ENCODE measurements around the gene RABGAP1L. TPM values are rescaled to one million over a fixed set of nuclear protein-coding genes. Genes with fewer than 3 reads are reported as not detected.
A peak's percentile ranks its signal among the peaks of the same experiment; 100 is the strongest.

Gene RABGAP1L
- total and polyA plus RNA-seq, 4 donors: 4.8 to 53.5 (median 18.8) TPM

DNA sequence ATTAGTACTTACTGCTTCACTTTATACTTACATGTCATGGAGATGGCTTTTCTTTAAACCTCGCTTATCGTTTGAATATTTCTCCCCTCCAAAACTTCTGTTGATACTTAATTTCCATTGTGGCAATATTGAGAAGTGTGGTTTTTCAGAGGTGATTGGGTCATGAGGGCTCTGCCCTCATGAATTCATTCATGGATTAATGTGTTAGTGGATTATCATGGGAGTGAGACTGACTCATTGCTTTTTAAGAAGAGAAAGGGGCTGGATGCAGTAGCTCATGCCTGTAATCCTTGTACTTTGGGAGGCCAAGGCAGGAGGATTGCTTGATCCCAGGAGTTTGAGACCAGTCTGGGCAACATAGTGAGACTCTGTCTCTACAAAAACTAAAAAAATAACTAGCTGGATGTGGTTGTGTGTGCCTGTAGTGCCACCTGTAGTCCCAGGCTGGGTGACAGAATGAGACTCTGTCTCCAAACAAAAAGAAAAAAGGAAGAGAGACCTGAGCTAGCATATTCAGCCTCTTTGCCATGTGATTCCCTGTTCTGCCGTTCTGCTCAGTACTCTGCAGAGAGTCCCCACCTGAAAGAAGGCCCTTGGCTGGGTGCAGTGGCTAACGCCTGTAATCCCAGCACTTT is 30.2 kb downstream of the RABGAP1L start:
- Histone ChIP-seq H3K4me3 (ENCODE audit: low read depth in 1 of 3, low read length in 3 of 3) (no peak overlapping the region), H3K27me3 (ENCODE audit: control insufficient read depth in 4 of 4, insufficient read depth in 4 of 4, low read length in 3 of 4) (no peaks in the 10 kb centered on the region), H3K9me3 (ENCODE audit: control insufficient read depth in 4 of 4, low read length in 3 of 4) (no peaks in the 10 kb centered on the region), H3K27ac (ENCODE audit: low read depth in 1 of 2, low read length in 2 of 2) (no peak overlapping the region), H3K4me1 (ENCODE audit: control insufficient read depth in 4 of 4, insufficient read depth in 4 of 4, low read length in 3 of 4) (peaks cover 0 to 3% (median 0%) of the 10 kb centered on the region in 4 donors), H3K9ac (ENCODE audit: low read depth in 1 of 2, low read length in 2 of 2) (no peak overlapping the region), H3K36me3 (ENCODE audit: control insufficient read depth in 4 of 4, insufficient read depth in 3 of 4, low read depth in 1 of 4, low read length in 3 of 4) (no peaks in the 10 kb centered on the region)
- TF ChIP-seq, protein P1, sequence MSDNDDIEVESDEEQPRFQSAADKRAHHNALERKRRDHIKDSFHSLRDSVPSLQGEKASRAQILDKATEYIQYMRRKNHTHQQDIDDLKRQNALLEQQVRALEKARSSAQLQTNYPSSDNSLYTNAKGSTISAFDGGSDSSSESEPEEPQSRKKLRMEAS (IDR thresholded peaks at IDR 0.05): no peak
- TF ChIP-seq EGR1 (IDR thresholded peaks at IDR 0.05; ENCODE audit: low read depth in 2 of 2) (no peak), RAD21 (IDR thresholded peaks at IDR 0.05) (peak in 1 of 2 donors; percentile 21)
- TF ChIP-seq, protein P2, sequence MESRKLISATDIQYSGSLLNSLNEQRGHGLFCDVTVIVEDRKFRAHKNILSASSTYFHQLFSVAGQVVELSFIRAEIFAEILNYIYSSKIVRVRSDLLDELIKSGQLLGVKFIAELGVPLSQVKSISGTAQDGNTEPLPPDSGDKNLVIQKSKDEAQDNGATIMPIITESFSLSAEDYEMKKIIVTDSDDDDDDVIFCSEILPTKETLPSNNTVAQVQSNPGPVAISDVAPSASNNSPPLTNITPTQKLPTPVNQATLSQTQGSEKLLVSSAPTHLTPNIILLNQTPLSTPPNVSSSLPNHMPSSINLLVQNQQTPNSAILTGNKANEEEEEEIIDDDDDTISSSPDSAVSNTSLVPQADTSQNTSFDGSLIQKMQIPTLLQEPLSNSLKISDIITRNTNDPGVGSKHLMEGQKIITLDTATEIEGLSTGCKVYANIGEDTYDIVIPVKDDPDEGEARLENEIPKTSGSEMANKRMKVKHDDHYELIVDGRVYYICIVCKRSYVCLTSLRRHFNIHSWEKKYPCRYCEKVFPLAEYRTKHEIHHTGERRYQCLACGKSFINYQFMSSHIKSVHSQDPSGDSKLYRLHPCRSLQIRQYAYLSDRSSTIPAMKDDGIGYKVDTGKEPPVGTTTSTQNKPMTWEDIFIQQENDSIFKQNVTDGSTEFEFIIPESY (IDR thresholded peaks at IDR 0.05): no peak
- TF ChIP-seq, protein P3, sequence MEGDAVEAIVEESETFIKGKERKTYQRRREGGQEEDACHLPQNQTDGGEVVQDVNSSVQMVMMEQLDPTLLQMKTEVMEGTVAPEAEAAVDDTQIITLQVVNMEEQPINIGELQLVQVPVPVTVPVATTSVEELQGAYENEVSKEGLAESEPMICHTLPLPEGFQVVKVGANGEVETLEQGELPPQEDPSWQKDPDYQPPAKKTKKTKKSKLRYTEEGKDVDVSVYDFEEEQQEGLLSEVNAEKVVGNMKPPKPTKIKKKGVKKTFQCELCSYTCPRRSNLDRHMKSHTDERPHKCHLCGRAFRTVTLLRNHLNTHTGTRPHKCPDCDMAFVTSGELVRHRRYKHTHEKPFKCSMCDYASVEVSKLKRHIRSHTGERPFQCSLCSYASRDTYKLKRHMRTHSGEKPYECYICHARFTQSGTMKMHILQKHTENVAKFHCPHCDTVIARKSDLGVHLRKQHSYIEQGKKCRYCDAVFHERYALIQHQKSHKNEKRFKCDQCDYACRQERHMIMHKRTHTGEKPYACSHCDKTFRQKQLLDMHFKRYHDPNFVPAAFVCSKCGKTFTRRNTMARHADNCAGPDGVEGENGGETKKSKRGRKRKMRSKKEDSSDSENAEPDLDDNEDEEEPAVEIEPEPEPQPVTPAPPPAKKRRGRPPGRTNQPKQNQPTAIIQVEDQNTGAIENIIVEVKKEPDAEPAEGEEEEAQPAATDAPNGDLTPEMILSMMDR (IDR thresholded peaks at IDR 0.05; ENCODE audit: low read depth, low read length, missing input control): no peak
- WGBS: 76% methylated on average over 4 of the region's 4 CpGs
- DNase-seq (ENCODE audit: low spot score): no peak

DNA sequence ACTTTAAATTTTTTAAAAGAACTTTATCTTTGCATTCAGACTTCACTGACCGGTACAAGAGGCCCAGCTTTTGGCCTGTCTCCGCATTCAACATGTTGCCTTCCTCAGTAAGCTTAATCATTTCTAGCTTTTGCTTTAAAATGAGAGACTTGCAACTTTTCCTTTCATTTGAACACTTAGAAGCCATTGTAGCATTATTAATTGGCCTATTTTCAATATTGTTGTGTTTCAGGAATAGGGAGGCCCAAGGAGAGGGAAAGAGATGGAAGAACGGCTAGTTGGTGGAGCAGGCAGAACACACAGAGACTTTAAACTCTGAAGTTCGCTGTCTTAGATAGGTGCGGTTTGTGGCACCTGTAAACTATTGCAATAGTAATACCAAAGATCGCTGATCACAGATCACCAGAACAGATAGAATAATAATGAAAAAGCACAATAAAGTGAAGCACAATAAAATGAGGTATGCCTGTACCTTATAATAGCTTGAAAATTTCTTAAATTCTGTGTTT is 31.4 kb downstream of the RABGAP1L start:
- Histone ChIP-seq H3K4me3 (ENCODE audit: low read depth in 1 of 3, low read length in 3 of 3) (no peak overlapping the region), H3K27ac (ENCODE audit: low read depth in 1 of 2, low read length in 2 of 2) (no peak overlapping the region), H3K9me3 (ENCODE audit: control insufficient read depth in 4 of 4, low read length in 3 of 4) (no peaks in the 10 kb centered on the region), H3K36me3 (ENCODE audit: control insufficient read depth in 4 of 4, insufficient read depth in 3 of 4, low read depth in 1 of 4, low read length in 3 of 4) (no peaks in the 10 kb centered on the region), H3K27me3 (ENCODE audit: control insufficient read depth in 4 of 4, insufficient read depth in 4 of 4, low read length in 3 of 4) (no peaks in the 10 kb centered on the region), H3K9ac (ENCODE audit: low read depth in 1 of 2, low read length in 2 of 2) (no peak overlapping the region), H3K4me1 (ENCODE audit: control insufficient read depth in 4 of 4, insufficient read depth in 4 of 4, low read length in 3 of 4) (peaks cover 0 to 3% (median 0%) of the 10 kb centered on the region in 4 donors)
- TF ChIP-seq NR2F2 (IDR thresholded peaks at IDR 0.05): no peak
- no peak for TF ChIP-seq FOXA2 (IDR thresholded peaks at IDR 0.05)
- TF ChIP-seq TAF1 (conservative IDR thresholded peaks at IDR 0.05): no peak
- TF ChIP-seq HNF4G (IDR thresholded peaks at IDR 0.05): no peak
- TF ChIP-seq SP1 (IDR thresholded peaks at IDR 0.05): no peak
- no peak for TF ChIP-seq HNF4A (conservative IDR thresholded peaks at IDR 0.05)
- no peak for TF ChIP-seq EGR1 (IDR thresholded peaks at IDR 0.05; ENCODE audit: low read depth in 2 of 2)
- DNase-seq (ENCODE audit: low spot score): no peak
- 61% methylated on average over 6 of the region's 6 CpGs for WGBS

DNA sequence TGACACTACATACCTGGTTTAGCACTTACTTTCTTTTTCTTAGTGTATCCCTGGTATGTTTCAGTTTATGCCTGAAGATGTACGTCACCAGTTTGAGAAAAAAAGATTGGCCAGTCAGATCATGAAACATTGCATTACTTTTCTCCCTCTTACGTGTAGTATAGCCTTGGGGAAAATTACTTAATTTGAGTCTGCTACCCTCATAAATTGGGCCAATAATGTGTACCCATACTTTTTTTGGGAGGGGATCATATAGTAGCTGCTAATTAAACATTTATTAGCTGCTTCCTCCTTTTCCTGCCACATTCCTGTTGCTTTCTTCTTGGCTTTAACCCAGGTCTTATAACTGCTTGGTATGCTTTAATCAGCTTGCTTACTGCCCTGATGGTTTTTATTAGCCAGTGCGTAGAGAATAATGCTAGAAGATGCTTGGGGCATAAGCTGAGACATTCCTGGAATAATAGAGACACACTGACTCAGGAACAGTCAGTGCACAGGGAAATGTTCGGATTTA is 32.1 kb downstream of the RABGAP1L start:
- H3K27ac ChIP-seq (ENCODE audit: low read depth in 1 of 2, low read length in 2 of 2): no peak overlapping the region
- H3K27me3 ChIP-seq (ENCODE audit: control insufficient read depth in 4 of 4, insufficient read depth in 4 of 4, low read length in 3 of 4): no peaks in the 10 kb centered on the region
- H3K4me3 ChIP-seq (ENCODE audit: low read depth in 1 of 3, low read length in 3 of 3): no peak overlapping the region
- H3K4me1 ChIP-seq (ENCODE audit: control insufficient read depth in 4 of 4, insufficient read depth in 4 of 4, low read length in 3 of 4): peaks cover 0 to 3% (median 0%) of the 10 kb centered on the region in 4 donors
- H3K9me3 ChIP-seq (ENCODE audit: control insufficient read depth in 4 of 4, low read length in 3 of 4): no peaks in the 10 kb centered on the region
- no peak overlapping the region for H3K9ac ChIP-seq (ENCODE audit: low read depth in 1 of 2, low read length in 2 of 2)
- WGBS: 87% methylated on average over 4 of the region's 4 CpGs
- no peak for DNase-seq (ENCODE audit: low spot score)
- H3K36me3 ChIP-seq (ENCODE audit: control insufficient read depth in 4 of 4, insufficient read depth in 3 of 4, low read depth in 1 of 4, low read length in 3 of 4): no peaks in the 10 kb centered on the region
- TF ChIP-seq YY1 (IDR thresholded peaks at IDR 0.05) (no peak), JUND (IDR thresholded peaks at IDR 0.05) (no peak)

Data from liver (tissue), 9 donors.